ENCODE measurements around the gene LCN2.
"Not testable (repeated sequence)": the region's sequence is repeated elsewhere in the genome, so short reads cannot be mapped to it uniquely, and the experiment has no call there.

Gene LCN2

DNA sequence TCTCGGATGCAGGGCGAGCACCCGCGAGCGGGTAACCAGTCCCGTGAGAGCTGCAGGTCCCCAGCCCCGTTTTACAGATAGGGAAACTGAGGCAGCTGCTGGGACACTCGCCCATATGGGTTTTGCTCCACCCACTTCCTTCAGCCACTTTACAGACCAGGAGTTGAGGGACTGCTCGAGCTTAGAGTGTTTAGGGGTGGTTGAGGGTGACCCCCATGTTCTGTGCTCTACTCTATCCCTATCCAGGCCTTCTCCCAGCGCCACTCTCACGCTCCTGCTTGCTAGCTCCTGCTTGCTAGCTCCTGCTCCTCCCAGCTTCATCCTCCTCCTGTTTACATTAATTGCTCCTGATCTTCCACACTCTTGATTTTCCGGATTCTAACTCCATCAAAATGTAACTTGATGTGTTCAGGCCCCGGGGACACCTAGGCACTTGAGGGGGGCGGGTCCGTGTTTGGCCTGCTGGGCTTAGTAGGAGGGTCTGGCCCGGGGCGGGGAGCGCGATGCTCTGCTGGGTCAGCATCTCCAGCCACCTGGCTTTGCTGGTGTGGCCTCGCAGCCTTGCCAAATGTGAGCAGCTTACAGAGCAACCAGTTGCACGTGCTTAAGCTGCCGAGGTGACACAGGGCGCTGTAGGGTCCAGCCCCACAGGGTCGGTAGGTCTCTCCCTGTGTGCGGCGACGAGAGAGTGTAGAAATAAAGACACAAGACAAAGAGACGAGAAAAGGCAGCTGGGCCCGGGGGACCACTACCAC is 20.2 kb upstream of the LCN2 start:
- DNase-seq = no peak

DNA sequence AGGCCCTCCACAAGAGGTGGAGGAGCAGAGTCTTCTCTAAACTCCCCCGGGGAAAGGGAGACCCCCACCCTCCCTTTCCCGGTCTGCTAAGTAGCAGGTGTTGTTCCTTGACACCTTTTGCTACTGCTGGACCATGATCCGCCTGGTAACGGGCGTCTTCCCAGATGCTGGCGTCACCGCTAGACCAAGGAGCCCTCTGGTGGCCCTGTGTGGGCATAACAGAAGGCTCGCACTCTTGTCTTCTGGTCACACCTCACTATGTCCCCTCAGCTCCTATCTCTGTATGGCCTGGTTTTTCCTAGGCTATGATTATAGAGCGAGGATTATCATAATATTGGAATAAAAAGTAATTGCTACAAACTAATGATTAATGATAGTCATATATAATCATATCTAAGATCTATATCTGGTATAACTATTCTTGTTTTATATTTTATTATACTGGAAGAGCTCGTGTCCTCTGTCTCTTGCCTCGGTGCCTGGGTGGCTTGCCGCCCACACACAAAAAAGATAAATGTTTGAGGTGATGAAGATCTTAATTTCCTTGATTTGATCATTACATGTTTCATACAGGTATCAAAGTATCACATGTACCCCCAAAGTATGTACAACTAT is 19.2 kb upstream of the LCN2 start:
- not testable (repeated sequence) for DNase-seq

DNA sequence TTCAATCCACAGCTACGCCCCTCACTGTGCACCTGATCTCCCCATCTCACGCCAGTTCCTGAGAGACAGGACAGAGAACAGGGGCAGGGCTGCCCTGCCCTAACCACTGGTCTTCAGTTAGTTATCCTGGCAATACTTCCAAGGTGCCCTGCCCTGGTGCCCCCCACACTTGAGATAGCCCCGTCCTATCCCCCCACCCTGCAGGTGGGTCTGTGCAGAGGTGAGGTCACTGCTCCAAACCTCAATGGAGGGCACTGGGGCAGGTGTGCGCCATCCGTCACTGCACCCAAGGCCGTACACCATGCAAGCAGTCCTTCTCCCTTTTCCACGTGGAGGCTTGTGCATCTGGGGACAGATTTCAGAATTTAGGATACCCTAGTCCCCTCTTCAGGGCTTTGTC is 18.6 kb upstream of the LCN2 start:
- not testable (repeated sequence) for DNase-seq

DNA sequence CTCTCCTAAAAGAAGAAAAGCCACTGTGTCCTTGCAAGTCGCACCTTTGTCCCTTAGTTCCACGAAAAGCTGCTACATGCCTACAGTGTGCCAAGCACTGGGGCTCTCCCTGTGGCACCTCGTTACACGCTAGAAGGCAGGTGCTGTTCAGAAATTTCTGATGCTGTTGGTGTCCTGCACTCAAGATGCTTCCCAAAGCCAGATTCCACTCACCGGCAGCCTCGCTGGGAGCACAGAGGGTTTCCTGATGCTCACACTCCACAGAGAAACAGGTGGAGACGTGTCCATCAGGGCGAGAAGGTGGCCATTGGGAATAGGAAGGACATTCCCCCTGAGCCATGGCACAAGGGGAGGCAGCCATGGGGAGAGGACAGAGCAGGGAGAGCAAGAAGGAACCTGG is 17.9 kb upstream of the LCN2 start:
- DNase-seq = not testable (repeated sequence)

DNA sequence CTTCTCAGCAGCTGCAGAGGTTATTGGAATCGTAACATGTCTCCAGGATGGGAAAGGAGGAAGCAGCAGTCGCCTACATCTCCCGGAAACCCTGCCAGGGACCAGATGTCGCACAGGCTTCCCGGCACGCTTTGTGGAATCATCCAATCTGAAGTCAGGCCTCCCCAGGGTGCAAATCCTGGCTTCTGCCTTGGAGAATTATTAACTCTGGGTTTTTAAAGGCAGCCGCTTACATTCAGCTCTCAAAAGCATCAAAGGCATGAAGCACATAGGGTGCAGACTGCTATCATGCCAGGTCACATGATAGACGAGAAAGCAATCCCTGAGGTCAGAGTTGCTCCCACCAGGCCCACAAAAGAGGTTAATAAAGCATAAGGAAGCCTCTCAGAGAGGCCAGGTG is 17.1 kb upstream of the LCN2 start:
- DNase-seq = not testable (repeated sequence)

DNA sequence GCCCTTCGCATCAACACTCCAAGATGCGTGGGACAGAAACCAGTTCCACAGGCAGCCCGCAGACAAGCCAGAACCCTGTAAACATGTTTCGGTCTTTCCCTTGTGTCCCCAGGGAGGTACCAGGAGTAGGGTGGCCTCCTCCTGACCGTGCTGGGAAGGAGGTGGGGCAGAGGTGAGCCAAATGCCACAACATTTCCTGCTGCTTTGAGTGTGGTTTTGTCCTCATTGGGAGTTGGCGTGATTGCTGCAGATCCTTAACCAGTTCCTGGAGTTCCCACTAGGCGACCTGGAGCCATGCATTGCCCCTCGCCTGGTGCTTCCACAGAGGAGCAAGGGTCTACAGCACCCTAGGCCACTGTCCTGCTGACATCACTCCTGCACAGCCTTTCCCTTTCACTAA is 13.7 kb upstream of the LCN2 start:
- not testable (repeated sequence) for DNase-seq

DNA sequence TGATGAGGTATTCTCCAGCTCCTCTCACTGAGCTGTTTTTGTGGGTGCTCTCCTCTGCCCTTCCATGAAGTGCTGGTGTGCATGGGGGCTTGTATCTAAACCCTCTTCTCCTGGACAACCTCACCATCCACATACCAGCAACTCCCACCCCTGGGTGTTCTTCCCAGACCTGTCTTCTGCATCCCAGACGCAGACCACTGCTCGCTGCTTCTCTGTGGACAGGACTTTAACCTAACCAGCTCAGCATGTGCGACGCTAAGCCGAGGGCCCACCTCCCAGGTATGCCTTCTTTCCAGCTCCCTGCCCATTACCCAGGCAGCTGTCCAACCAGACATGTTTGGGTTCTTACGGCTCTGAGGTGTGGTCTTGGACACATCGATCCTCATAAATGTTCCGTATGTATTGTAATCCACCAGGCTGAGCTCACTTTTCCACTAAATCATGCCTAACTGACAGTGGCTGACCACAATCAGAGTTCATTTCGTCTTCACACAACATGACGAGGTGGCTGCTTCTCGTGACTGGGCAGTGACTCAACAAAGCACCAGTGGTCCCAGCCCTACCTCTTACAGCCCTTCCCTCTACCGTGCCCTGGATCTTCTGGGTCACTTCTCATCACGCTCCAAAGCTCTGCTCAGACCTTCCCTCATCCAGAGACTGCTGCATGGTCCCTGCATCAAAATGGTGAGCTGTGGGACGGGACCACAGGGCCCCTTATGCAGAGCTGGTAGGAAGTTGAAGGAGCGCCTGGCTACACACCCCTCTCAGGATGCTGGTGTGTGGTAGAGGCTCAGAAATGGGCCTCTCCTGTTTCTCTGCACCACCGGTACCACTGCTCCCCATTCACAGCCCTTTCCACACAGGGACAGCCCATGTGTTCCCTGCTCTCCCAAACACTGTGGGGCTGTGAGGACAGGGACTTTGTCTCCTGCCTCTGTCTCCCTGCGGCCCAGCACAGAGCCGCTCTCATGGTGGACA is 12.1 kb upstream of the LCN2 start:
- no peak for DNase-seq

DNA sequence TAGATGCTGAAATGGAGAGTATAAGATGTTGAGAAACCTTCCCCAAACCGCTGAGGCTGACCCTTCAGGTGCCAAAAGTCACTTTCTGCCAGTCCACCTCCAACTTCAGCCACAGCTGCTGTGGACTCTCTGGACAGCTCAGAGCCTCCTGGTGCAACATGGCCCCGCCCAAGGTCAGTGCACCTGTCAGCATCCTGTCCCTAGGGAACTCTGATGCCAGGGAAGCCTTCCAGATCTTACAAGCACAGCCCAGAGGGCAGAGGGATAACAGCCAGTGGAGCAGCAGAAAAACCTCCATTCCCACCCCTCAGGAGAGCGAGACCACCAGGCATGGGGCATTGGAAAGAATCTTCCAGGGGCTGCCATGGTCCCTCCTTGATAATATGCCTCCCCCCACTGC is 11.3 kb upstream of the LCN2 start:
- DNase-seq = no peak

DNA sequence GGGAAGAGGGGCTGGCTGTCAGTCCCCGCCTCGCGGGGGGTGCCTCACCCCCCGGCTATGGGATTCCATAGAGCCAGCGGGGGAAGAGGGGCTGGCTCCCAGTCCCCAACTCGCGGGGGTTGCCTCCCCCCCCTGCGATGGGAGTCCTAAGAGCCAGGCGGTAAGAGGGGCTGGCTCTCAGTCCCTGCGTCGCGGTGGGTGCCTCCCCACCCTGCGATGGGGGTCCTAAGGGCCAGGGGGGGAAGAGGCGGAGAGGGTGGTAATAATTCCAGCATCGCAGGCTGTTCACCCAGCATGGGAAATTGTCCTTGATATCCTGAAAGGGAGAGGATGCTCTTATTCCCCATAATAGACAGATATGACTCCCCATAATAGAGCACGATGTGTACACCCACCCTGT is 9.6 kb upstream of the LCN2 start:
- DNase-seq = no peak

DNA sequence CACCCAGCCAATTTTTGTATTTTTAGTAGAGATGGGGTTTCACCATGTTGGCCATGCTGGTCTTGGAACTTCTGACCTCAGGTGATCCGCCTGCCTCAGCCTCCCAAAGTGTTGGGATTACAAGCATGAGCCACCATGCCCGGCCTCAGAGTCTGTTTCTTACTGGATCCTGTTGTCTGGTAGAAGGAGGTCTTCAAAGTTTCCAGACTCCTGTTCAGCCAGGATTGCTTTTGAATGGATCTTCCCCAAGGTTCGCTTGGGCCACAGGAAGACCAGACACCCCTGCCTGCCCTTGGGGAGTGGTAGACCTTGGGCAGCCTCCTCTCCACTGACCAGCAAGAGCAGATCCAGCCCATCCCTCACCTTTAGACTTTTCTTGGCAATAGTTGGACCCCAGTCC is 7.6 kb upstream of the LCN2 start:
- DNase-seq = no peak

DNA sequence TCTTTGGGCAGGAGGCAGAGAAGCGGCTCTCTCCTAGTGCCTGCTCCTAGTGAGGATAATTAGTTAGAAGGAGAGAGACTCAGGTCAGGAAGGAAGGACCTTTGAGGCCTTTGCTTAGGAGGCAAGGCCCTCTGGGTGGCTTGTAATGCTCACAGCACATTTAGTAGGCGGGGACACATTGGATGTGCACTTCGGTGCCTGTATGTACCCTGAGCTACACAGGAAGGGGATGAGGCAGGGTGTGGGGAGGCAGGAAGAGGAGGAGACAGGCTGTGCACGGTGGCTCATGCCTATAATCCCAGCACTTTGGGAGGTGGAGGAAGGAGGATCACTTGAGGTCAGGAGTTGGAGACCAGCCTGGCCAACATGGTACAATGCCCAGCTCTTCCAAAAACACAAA is 7.2 kb upstream of the LCN2 start:
- no peak for DNase-seq

DNA sequence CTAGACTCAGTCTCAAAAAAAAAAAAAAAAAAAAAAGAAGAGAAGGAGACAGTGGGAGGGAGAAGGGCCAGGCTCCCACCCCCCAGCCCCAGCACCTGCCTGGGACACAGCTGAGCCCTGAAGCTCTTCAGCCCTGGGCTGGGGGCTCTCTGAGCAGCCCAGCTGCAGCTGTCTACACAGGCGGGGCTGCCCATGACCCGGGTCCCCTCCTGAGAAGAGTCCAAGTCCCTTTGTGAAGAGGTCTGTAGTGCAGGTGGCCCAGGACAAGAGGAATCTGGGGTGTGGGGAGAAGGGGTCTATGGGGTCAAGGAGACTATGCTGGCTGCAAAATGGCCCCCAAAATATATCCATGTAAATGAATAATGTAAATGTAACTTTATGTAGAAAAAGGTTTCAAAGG is 6.7 kb upstream of the LCN2 start:
- no peak for DNase-seq

DNA sequence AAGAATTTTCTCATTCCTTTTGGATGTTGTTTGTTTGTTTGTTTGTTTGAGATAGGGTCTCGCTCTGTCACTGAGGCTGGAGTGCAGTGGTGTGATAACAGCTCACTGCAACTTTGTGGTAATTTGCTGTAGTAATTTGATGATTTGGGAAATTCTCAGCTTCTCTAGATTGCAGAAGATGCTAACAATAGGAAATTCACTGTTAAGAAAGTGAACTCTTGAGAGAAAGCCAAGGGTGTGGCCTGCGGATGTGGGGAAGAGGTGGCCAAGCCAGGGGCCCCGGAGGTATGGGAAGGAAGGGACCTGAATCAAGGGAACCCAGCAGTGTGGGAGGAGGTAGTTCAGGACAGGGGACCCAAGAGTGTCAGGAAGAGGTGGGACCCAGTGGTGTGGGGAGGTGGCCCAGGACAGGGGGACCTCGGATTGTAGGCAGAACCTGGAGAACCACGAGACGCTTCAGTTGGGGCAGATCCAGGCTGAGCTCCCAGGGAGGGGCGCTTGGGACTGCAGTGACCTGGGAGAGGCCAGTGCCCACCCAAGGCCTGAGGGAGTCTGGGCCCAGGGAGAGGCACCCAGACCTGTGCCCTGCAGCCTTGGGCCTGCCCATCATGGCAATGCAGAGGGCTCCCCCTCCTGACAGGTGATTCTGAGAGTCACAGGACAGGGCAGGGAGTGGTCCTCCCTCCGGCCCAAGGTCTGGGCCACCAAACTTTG is 5.6 kb upstream of the LCN2 start:
- DNase-seq = no peak

DNA sequence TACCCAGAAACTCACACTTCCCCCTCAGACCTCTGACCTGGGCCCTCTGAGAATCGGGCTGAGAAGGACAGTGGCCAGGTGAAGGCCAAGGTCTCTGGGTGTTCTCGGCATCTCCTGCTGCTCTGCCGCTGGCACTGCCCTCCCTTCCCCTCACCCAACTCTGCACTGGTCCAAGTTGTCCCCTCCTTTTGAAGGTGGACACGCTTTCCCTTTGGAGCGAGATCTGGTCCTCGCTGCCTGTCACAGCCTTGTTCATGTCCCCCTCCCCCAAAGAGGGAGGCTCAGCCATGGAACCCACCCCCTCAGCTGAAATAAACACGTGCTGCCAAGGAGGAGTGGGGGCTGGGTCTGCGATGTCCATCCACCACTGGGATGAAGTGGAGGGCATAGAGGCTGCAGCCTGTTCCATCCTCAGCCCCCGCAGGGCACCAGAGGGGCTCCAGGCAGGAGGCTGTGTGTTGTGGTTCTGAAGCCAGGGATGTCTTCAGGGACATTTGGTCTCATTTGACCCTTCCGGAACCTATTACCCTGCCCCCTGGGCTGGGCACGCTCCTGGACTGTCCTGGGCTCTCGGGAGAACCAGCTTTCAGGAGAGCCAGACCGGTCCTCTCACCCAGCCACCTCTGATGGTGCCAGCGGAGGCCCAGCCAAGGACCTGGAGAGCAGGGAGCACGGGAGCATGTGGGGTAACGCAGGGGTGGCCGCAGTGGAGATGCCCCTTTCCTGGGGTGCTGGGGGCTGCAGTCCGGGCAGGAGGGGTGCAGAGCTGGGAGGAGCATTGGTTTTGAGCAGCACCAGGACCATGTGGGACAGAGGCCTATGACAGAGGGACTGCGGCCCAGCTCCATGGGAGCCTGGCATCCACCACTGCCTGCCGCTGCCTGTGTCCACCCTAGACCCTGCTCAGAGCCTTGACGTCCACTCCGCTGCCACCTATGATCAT is 4.7 kb upstream of the LCN2 start:
- no peak for DNase-seq

DNA sequence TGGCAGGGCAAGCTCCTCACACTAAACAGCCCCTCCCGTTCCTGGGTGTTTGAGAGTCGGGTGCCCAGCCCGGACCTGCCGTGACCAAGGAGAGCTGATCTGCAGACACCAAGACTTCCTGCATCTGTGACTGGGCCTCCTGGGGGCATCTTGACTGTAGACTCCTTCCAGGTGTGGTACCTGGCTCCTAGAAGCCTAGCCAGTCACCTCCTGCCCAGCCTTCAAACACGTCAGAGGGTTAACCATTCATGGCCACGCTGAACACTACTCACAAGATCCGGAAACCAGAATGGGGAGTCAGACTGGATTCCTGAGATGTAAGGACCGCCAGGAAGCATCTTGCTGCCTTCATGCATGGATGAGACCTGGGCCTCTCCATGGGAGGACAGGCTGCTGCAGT is 3.7 kb upstream of the LCN2 start:
- DNase-seq = no peak

DNA sequence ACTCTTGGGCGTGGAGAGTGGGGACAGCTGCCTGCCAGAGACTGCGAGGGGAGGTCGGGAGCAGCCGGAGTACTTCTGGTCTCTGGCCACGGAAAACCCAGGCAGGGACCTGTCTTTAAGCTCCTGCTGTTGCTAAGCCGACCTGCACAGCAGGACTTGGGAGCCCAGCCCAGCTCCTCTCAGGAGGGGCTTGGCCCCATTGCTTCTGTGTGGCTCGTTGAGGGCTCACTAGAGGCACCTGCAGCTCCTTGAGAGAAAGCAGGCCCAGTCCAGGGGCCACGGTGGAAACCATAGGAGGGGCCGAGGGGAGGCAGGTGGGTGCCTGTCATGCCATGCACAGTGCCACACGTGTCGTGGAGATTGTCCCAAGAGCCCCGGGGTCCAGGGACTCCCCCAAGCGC is 3.3 kb upstream of the LCN2 start:
- DNase-seq = no peak

DNA sequence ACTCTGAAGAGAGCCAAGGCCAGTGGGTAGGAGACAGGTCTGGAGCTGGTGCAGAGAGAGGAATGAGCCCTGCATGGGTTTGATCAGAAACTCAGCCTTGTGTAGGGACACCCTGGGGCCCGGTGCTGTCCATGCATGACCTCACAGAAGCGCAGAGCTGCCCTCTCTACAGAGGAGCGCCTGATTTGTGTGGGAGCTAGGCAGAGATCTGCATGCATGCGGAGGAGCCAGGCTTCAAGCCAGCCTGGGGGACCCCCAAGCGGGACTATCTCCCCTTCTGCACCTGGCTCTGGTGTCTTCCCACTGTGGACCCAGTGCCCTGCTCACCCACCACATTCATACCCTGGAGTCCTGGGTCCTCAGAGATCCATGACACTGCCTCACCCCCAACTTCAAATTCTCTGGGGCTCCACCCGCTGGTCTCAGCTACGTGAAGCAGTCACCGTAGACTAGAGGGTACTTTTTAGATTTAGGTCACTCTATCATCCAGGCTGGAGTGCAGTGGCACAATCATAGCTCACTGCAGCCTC is 2.6 kb upstream of the LCN2 start:
- DNase-seq = no peak

DNA sequence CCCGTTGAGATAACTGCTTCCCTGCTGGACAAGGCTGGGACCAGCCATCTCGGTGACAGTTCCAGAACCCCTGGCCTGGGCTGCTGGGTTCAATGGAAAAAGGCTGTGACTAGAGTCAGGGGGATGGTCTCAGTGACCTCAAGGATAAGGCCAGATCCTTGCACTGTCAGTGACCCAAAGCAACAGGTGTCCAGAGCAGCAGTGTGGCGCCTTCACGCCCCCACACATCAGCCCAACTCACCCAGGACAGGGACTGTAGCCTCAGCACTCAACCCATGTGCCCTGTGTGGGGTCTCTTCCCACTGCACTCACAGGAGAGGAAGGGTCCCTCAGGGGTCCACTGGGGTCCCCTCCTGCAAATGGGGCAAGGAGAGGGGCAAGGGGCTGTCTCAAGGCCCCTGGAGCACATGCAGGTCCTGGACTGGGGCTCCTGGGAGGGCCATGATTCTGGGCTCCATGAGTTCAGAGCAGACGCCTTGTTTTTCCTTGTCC is 698 bp upstream of the LCN2 start:
- DNase-seq = no peak

DNA sequence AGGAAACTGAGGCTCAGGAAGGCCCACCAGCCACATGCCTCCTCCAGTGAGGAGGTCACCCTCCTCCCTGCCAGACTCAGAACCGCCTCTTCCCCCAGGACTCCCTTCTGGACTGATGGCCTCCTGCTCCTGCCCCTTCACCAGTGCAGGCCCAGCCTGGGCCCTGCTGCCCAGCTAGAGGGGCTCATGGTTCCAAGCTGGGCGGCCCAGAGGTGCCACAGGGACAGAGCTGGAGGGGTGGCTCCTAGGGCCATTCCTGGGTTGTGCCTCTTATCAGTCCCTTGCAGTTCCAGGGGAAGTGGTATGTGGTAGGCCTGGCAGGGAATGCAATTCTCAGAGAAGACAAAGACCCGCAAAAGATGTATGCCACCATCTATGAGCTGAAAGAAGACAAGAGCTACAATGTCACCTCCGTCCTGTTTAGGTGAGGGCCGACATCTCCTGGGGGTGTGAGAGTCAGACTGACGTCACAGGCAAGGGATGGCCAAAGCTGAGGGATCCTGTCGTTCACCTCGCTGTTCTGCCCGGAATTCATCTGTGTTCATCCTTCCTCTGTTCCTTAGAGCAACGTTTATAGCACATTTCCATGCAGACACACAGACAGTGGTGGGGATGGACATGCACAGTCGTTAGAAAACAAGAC is 819 bp downstream of the LCN2 start:
- DNase-seq = no peak

DNA sequence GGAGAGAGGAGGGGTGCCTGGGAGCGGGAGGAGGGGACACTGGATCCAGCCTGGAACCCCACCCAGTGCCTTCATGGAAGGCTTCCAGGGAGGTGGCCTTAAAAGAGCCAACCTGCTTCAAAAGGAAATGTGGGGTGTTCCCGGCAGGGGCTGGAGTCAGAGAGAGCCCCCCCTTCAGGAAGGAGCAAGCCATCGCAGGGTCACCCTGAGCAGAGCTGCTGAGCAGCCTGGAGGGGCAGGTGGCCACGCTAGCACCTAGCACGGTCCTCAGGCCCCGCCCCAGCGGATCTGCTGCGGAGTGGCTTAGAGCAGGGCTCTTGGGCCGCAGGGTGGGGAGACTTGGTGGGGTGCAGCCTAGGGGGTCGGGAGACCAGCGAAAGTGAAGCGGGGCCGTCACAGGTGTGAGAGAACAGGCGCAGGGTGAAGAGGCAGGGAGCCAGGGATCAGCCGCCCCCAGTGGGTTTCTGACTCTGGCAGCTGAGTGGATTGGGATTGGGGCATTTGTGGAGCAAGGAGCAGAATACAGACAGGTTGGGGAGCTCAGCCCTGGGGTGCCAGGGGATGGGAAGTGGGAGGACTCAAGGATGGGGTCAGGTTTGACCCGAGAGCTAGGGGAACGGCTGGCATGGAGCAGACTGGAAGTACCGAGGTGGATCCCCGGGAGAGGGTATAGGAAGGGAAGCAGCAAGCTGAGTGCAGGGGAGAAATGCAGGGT is 1.5 kb downstream of the LCN2 start:
- no peak for DNase-seq
